HG02943 (cell line): ENCODE measurements around the gene FITM2.

ENCODE experiments used
- ATAC-seq: cut with Tn5 transposase; IDR thresholded peaks from one replicate; pipeline ENCODE4 v1.9.1; 2021; ENCODE audit warnings: mild to moderate bottlenecking, low read depth, moderate library complexity; ENCODE audit not compliant: unreplicated experiment

Gene FITM2

DNA sequence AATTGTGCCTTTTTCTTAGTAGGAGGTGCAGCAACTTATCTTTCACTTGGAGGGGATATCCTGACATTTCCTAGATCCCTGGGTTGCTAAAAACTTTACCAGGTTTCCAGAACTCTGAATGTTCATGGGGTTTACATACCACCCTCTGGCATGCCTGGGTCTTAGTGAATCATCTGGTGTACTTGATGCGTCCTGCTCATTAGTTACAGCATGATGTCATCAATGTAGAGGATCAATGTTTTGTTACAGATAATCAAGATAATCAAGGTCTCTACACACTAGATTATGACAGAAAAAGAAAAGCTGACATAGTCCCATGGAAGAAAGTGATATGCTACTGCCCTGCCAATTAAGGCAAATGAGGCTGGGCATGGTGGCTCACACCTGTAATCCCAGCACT, 27.0 kb downstream of the FITM2 start:
- no peak for ATAC-seq

DNA sequence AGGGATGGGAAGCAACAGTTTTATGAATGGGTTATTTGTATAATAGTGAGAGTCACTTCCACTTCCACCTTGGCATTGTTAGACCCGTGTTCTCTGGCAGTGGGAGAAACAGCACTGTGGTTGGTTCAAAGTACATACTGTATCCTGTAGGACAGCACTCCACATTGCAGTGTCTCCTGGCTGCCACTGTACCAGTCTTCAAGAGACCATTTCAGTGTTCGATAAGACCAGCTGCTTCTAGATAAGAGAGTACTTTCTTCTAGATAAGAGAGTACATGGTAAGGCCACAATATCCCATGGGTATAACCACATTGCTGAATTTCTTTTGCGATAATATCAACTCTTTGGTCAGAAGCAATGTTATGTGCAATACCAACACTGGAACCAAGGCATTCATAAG, 28.8 kb downstream of the FITM2 start:
- ATAC-seq = no peak

DNA sequence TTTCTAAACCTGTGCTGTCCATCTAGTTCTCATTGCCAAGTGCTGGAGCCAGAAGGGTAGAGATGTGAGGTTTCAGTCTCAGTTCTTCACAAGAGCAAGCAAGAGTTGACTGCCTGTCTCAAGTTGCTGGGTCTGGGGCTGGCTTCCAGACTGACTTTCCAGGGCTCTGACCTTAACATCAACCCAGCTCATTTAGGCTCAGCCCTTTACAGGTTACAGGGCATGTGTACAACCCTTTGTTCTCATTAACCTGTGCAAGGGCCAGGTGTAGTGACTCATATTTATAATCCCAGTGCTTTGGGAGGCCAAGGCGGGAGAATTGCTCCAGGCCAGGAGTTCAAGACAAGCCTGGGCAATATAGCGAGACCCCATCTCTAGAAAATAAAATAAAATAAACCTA, 30.6 kb downstream of the FITM2 start:
- no peak for ATAC-seq

DNA sequence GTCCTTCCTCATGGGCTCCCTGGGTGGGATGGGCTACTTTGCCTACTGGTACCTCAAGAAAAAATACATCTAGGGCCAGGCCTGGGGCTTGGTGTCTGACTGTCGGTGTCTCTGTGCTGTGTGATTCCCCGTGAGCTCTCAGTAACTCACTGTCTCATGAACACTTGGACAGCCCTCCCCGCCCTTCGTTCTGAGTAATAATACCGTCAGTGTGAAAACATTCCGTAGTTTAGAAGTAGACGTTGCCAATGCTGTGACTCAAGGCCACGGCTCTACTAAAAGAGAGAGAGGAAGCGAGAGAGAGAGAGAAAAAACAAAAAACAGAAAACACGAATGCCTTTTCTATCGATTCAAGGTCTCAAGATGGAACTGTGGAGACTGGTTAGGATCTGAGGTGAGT, 31.8 kb downstream of the FITM2 start:
- ATAC-seq = no peak

DNA sequence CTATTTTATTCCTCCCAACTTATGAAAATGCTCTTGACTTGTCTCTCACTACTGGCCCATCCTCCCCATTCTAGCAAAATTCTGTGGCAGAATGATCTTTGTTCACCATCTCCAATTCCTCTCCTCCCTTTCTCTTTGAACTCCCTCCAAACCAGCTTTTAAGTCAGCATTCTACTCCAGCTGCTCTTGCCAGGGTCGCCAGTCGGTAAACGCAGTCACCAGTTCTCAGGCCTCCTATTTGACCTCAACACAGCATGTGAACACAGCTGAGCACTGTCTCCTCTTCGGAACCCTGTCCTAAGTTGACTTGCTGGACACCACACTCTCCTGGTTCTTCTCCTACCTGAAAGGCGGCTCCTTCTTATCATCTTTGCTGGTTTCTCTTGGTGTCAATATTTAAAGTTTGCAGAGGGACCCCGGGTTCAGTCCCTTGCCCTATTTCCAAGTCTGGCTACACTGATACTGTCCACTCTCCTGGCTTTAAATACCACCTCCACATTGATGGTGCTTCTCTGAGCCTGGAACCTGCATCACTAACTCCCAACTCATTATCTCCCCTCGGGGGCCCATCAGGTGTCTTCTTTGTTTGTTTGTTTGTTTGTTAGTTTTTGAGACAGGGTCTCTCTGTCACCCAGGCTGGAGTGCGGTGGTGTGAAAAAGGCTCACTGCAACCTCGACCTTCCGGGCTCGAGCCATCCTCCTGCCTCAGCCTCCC, 36.5 kb downstream of the FITM2 start:
- ATAC-seq = no peak

DNA sequence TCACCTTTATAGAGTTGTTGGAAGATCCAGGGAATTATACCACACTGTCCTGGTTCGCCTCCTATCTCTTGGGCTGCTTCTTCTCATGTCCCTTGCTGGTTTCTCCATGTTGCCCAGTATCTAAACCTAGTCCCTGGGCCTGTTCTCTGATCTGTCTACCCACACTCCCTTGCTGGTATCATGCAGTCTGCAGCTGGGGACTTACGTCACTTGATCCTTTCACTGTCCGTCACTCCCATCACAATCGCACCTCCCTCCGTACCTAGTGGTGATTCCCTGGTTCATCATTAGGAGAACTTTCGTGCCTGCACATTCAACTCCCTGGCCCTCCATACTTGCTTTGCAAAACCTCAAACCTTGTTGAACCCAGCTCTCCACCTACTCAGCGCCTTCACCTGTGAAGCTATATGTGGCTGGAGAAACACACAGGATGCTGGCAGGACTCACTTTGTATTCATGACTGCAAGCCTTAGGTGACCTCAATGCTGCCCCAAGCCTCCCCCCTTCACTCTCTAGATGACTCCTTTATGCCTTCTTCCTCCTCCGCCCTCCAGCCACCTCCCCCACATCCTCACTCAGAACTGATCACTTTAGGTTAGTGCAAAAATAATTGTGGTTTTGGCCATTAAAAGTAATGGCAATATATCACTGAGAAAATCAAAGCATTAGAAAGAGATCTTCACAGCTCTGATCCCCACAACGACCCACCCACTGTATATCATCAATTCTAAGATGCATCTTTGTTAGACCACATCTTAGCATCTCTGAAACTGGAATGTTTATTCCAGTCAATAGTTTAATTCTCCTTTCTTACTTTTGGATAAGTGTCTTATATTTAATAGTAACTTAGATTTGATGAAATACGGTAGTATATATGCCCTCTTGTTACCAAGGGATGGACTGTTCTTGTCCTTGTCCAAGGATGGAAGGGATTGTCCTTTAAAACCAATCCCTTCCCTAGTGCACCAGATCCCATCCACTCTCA, 37.5 kb downstream of the FITM2 start:
- ATAC-seq = no peak

DNA sequence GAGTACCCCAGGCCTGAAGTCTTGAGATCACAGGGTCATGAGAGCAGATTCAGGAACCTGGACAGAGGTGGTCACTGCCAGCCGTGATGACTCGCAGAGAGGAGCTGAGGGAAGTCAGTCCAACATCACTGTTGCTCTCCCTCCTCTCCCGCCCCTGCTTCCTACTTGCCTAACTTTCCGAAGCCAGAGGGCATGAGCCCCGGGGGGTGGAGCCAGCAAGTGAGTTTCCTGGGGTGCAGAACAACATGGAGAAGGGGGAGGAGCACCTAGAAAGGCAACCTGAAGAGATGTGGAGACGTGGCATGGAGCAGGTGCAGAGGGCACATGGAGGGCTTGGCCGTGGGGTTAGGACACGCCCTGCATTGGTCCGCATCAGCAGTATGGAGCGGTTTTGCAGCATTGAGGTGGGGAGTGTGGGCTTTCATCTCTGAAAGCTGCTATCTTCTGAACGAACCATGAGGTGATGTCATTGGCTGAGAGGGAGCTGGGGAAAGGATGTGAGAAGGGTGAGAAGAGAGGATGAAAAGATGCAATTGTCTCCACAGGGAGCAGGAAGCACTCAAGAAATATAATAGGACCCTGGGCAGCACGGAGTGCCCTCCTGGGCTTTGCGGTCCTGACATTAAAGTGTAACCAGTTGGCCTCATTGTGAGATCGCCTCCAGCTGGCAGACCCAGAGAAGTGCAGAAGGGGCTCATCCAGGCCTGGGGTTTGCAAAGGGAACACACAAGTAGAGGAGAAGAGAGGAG, 38.9 kb downstream of the FITM2 start:
- no peak for ATAC-seq

DNA sequence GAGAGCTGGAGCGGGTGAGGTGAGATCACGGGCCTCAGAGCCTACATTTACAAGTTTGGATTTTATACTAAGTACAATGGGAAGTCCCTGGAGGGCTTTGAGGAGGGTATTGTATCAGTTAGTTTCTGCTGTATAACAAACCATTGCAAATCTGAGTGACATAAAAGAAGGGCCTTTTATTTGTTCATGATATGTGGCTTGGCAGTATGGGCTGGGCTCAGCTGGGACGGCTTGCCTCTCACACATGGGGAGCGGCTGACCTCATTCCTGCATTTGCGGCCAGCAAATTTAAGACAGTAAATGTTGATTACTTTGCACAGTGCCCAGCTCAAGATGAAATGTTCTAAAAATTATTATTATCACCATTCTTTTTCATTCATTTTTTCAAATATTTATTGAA, 42.2 kb downstream of the FITM2 start:
- no peak for ATAC-seq

DNA sequence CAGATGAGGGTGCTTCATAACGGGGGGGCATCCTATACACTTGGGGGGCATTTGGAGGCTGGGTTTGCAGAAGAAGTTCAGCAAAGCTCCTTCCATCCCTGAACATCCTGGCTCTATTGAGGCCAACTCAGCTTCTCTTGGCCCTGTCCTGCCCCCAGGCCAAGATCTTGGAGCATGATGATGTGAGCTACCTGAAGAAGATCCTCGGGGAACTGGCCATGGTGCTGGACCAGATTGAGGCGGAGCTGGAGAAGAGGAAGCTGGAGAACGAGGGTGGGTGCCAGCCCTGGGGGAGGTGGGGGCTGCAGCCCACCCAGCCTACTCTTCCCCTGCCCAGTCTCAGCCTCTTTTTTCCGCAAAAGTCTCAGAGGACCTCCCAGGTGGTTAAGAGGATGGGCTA, 46.7 kb downstream of the FITM2 start:
- no peak for ATAC-seq

DNA sequence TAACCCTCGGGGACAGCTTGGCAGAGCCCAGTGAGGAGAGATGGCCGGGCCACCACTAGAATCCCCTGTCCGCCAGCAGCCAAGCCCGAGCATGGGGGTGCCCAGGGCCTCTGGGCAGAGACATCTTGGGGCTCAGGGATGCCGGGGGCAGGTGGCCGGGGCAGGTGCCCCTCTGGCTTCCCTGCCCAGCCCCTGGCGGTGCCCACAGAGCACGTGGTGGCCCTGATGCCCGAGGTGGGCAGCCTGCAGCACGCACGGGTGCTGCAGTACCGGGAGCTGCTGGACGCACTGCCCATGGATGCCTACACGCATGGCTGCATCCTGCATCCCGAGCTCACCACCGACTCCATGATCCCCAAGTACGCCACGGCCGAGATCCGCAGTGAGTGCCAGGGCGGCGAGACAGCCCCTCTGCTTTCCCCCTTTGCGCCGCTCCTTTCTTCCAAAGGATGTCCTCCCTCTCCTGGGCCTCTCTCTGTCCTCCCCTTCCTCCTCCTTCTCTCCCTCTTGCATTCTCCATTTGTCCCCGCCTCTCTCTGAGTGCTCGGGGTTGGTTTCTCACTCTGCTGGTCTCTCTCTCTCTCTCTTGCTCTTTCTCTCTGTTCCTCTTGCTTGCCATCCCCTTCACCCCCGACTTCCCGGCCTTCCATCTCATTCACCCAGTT, 52.6 kb downstream of the FITM2 start:
- ATAC-seq = no peak

DNA sequence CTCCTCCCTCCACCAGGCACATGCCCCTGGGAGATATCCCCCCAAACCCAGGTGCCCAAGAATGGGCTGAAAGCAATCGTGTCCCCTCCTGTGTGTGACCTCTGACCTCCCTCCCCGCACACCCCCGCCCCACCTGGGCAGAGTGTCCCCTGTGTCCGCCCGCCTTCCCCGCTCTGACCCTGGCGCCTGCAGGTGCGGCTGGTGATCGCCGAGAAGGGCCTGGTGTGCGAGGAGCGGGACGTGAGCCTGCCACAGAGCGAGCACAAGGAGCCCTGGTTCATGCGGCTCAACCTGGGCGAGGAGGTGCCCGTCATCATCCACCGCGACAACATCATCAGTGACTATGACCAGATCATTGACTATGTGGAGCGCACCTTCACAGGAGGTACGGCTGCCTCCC, 54.0 kb downstream of the FITM2 start:
- no peak for ATAC-seq

DNA sequence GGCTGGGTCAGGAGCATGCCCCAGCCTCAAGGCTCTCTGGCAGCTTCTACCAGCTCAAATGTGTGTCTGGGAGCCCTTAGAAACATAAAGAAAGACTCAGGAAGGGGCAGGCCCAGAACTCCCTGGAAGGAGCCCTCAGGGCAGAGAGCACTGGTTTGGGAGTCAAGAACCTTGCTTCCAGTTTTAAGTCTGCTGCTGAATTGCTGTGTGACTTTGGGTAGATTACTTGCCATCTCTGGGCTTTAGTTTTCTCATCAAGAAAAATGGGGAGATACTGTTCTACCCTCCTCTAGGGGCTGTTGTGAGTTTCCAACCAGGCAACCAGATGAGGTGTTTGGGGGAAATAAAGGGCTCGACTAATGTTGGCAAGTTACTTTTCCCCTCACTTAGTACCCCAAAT, 55.1 kb downstream of the FITM2 start:
- ATAC-seq = no peak

DNA sequence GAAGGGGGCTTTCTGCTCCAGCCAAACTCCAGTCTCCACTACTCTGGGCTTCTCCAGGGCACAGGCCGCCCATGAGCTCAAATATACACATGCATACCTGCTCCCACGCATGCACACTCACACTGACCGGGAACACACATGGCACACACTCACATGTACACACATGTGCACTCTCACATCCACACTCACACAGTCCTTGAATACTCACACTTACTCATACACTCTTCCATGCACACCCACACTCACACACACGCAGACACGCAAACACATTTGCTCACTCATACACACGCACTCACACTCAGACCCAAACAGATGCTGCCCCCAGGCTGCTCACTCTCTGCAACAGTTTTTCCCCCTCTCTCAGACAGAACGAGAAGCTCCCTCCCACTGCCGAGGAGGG, 56.9 kb downstream of the FITM2 start:
- ATAC-seq = no peak

DNA sequence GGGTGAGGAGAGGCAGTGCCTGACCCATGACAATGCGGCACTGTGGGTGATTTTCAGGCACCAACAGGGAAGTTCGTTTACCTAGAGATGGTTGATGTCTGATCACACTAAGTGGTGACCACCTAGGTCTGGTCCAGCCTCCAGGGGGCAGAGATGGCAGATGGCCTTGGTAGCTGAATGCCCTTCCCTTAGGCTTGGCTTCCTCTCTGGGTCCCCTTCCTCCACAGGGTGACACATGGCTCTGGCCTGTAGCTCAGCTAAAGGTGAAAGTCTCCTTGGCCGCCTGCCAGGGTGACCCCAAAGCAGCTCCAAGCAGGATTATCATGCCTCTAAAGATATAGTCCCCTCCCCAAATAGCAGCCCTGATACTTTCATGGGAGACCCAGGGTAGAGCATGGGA, 57.5 kb downstream of the FITM2 start:
- ATAC-seq = no peak
